ENCODE results near the gene ARID3B.

DNA sequence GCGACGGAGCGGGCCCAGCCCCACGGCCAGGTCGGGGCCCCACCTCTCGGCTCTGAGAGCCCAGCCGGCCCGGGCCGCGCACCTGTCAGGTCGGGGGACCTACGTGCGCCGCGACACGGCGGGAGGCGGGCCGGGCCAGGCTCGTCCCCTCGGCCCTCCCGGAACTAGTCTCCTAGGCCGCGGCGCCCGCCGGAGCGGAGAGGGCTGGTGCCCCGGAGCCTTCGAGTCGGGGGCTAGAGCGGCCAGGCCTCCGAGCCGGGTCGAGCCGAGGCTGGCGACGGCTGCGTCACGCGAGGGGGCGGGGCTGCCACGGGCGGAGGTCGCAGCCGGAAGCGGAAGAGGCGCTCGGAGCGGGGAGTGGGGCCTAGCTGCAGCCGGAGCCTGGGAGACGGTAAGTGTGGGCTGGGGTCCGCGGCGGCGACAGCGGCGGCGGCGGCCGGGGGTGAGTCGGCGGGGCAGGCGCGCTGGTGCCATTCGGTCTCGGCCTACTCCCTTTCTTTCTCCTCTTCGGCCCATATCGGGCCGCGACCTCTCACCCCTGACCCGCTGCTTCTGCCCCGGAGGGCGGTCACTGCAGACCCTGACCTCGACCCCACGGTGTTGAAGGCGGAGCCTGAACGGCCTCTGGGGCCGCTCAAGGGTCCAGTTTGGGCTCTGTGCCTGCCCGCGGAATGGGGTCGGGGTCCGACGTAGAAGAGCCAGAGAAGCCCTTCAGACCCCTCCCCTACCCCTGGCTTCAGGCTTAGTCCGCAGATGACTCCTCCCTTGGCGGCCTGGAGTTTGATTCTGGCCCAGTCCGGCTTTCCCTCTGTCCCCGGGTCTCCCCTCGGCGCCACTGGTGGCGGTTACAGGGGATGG is 74.7 kb downstream of the ARID3B start, which contains the start of gene CLK3:
- TF ChIP-seq YY1 (IDR thresholded peaks at IDR 0.05; ENCODE audit: extremely low read depth, insufficient replicate concordance, low read depth, low read length) (peak; percentile 72), TCF7L2 (IDR thresholded peaks at IDR 0.05; ENCODE audit: borderline replicate concordance, extremely low read depth, insufficient read depth, insufficient read length) (peak; percentile 54), MAX (IDR thresholded peaks at IDR 0.05) (no peak), POLR2A (IDR thresholded peaks at IDR 0.05; ENCODE audit: borderline replicate concordance, extremely low read depth, insufficient read depth, insufficient read length) (no peak)
- TF ChIP-seq, protein P1, sequence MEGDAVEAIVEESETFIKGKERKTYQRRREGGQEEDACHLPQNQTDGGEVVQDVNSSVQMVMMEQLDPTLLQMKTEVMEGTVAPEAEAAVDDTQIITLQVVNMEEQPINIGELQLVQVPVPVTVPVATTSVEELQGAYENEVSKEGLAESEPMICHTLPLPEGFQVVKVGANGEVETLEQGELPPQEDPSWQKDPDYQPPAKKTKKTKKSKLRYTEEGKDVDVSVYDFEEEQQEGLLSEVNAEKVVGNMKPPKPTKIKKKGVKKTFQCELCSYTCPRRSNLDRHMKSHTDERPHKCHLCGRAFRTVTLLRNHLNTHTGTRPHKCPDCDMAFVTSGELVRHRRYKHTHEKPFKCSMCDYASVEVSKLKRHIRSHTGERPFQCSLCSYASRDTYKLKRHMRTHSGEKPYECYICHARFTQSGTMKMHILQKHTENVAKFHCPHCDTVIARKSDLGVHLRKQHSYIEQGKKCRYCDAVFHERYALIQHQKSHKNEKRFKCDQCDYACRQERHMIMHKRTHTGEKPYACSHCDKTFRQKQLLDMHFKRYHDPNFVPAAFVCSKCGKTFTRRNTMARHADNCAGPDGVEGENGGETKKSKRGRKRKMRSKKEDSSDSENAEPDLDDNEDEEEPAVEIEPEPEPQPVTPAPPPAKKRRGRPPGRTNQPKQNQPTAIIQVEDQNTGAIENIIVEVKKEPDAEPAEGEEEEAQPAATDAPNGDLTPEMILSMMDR (IDR thresholded peaks at IDR 0.05 in 2 of 3, conservative IDR thresholded peaks at IDR 0.05 in 1 of 3; ENCODE audit: borderline replicate concordance in 1 of 3, insufficient read depth in 1 of 3, low read depth in 2 of 3, low read length in 2 of 3): no peak
- TF ChIP-seq, protein P2, sequence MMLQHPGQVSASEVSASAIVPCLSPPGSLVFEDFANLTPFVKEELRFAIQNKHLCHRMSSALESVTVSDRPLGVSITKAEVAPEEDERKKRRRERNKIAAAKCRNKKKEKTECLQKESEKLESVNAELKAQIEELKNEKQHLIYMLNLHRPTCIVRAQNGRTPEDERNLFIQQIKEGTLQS (IDR thresholded peaks at IDR 0.05): no peak
